CMK (cell line): ENCODE results near the gene PRR35.
"Not testable (repeated sequence)": the region's sequence is repeated elsewhere in the genome, so short reads cannot be mapped to it uniquely, and the experiment has no call there.

ENCODE experiments used
- DNase-seq: peaks from one replicate; pipeline ENCODE4 v3.0.0-alpha.2; 2010; ENCODE audit warnings: low read depth

Gene PRR35

DNA sequence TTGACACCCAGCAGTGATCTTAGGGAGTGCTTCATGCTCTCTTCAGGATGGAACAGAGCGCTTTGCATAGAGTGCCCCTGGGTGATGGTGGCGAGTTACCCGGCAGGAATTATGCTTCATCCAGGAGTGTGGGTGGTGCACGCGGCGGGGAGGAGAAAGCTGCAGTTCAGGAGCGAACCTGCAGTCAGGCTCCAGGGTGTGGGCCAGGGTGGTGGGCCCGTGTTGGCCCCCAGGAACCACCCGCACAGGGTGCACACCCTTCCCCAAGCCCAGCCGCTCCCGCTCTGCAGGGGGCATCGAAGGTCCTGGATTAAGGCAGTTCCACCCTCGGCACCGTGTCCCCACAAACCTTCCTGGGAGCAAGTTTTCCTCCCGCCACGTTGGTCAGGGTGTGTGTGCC lies 33.6 kb downstream of the PRR35 start:
- DNase-seq = no peak

GRCh38 chr16:595094-595528 lies 34.9 kb downstream of the PRR35 start:
- no peak for DNase-seq

DNA sequence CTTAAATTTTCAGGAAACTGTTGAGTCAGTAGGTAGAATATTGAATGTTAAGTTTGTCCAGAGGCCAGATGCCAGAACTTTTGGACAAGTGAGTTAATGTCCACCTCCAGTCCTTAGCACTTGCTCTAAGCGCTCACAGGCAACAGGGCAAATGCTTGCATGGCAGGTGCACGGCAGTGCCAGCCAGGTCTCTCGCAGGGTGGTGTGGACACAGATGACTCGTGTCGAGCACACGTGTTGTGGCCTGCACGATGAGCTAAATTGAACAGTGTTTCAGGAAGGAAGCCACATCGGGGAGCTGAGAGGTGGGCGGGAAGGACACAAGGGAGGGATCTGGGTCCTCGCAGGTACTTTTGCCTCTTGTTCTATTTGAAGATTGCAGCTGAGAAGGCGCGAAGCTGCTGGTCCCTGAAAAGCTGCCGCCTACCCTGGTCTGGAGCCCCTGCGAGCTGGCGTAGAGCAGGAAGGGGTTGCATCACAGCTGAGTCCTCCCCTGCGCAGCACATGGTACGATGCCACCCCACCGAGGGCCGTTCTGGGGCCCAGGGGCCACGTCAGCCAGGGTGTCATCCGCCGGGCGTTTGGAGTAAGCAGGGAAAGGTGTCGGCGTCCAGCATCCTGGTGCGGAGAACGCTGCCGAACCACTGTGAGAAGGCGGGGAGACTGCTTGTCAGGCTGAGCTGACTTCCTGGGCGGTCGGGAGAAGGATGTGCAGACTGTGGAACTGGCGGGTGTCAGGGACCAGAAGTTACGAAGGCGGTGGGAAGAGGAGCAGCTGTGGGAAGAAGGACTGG lies 35.9 kb downstream of the PRR35 start:
- DNase-seq = no peak

DNA sequence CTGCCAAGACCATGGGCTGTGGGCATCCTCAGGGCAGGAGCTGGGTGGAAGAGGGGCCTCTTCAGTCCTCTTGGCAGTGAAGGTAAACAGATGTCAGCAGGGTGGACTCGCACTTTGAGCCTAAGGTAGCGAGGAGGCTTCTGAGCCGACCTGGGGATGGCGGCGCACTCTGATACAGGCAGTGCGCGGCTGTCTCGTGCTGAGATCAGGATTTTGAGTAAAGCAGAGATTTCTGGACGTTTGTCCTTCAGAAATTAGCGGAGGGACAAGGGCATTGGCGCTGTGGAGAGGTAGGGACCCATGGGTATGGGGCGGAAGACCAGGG lies 36.5 kb downstream of the PRR35 start:
- no peak for DNase-seq

- DNase-seq = not testable (repeated sequence)
Measured at GRCh38 chr16:597655-598054, 37.5 kb downstream of the PRR35 start.

DNA sequence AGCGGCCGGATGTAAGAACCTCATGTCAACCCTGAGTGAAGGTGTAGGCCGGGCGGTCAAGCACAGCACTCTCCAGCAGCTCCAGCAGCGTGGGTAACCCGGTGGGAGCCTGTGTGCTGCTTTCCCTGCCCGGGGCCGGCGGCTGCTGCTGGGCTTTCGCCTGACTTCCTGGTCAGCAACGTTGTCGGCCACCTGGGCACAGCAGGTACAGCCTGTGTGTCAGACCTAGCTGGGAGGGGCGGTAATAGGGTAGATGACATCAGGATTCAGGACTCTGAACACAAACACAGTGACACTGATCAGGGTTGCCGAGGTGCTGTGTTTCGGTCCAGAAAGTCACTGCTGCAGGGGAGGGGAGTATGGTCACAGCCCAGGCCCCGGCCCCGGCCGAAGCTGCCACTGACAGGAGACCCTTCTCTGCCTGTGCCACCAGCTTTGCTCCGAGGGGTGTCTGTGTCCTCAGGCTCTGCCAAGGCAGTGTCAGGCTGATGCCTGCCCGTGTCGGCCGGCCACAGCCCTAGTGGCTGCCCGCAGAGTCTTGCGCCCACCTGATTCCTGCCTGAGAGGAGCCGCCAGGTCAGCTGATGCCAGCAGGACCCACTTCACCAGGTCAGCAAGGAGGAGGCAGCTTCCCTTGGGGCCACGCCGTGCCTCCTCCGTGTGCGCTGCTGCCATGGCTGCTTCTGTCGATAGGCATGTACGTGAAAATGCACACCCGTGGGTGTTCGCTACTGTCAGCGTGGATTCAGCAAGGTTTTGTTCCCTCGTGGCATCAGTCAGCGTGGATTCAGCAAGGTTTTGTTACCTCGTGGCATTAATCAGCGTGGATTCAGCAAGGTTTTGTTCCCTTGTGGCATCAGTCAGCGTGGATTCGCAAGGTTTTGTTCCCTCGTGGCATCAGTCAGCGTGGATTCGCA lies 38.9 kb downstream of the PRR35 start:
- DNase-seq = no peak

- no peak for DNase-seq
Measured at GRCh38 chr16:600781-601180, 40.6 kb downstream of the PRR35 start.

GRCh38 chr16:603933-604332 lies 43.7 kb downstream of the PRR35 start:
- no peak for DNase-seq

GRCh38 chr16:606656-607307 lies 46.6 kb downstream of the PRR35 start:
- no peak for DNase-seq

GRCh38 chr16:608019-608418 lies 47.8 kb downstream of the PRR35 start:
- DNase-seq = no peak

GRCh38 chr16:609316-609715 lies 49.1 kb downstream of the PRR35 start:
- DNase-seq = no peak

- DNase-seq = no peak
Measured at GRCh38 chr16:609984-610383, 49.8 kb downstream of the PRR35 start.

DNA sequence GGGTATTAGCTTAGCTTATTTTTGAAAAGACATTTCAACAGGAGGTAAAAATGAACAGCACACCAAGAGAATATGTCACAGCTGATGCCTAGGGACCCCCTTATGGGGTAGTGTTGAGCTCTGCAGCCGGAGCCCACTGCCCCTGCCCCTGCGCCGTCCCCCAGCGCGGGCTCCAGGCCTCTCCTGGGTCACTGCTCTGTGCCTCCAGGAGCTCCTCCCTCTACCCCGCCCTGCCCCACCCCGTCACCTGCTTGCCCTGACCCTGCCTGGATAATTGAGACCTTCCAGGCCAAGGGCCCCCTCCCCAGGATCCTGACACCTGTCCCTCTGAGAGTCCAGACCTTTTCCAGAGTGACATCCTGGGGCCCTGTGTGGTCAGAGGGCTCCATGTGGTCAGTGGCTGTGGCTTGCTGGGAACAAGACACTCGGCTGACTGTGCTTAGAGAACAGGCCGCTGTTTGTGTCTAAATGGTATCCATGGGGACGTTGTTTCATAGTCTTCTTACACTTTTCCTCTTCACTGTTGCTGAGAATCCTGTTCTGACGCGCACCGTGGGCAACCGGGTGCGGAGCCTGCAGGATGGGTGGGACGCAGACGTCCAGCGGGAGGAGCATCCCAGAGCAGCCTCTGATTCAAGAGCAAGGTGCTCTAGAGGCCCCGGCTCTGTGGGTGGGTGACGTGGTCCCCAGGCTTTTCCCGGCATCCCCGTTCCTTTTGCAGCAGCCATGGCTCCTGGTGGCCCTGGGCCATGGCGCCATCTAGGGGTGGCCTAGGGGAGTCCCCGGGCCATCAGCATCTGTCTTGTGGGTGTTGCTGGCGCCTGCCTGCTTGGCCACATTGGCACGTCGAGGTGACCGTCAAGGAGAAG lies 50.6 kb downstream of the PRR35 start:
- DNase-seq = no peak

- DNase-seq = no peak
Measured at GRCh38 chr16:615122-615521, 54.9 kb downstream of the PRR35 start.
